K562 (cell line): Measurements from ENCODE around the gene ATG14.

Experiments
- MYBL2 ChIP-seq, 2 experiments: fragments of 450-650 bp in 1 of 2; sonication (generic) in 1 of 2; formaldehyde crosslinking in 1 of 2; IDR thresholded peaks; 2 replicates each; pipeline versions ENCODE4 v1.6.1 to v1.8.1; 2017 to 2022; ENCODE audit warnings: borderline replicate concordance in 1 of 2, inconsistent platforms in 1 of 2, low read depth in 1 of 2, mild to moderate bottlenecking in 1 of 2, missing genetic modification reagents in 1 of 2, moderate library complexity in 1 of 2
- MYC ChIP-seq, 2 experiments: fragments of 250-450 bp in 1 of 2; sonication (Bioruptor Pico) in 1 of 2; IDR thresholded peaks; 2 replicates each; pipeline versions ENCODE4 v1.5.1 to v1.6.1; 2012 to 2021; ENCODE audit warnings: low read depth in 2 of 2, borderline replicate concordance in 1 of 2, improper control_type of control experiment in 1 of 2, low read length in 1 of 2, mild to moderate bottlenecking in 1 of 2, moderate library complexity in 1 of 2
- TBP ChIP-seq: optimal IDR thresholded peaks from 2 replicates; pipeline ENCODE3; 2011; ENCODE audit warnings: low read depth, low read length, improper control_type of control experiment

DNA sequence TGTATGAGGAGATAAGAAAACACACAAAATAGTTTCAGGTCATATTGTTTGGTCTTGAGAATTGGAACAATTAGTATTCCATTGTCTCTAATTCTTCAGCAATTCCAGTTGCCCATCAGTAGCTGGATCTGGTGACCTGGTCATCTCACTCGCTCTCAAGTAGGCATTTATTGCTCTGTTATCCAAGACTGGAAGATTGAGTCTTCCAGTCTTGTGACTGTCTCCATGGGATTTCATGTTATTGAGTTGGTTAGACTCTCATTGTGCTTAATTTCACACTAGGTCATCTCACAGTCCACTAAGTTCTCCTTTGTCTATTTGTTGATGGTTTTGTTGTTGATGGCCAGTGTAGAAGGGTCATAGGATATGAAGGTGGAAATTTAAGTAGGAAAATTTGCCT lies 92.9 kb downstream of the ATG14 start:
- no peak for TF ChIP-seq MYBL2 (IDR thresholded peaks at IDR 0.05; ENCODE audit: low read depth)
- no peak for TF ChIP-seq MYBL2 (CRISPR knock-in tag; IDR thresholded peaks at IDR 0.05; ENCODE audit: borderline replicate concordance)
- no peak for TF ChIP-seq TBP
- TF ChIP-seq MYC (IDR thresholded peaks at IDR 0.05; ENCODE audit: low read depth, low read length), result no peak
- TF ChIP-seq MYC (CRISPR knock-in tag; IDR thresholded peaks at IDR 0.05; ENCODE audit: borderline replicate concordance, low read depth), result no peak
